ENCODE results near the gene FAM187B.
A peak's percentile ranks its signal among the peaks of the same experiment; 100 is the strongest.

The FAM187B gene

GRCh38 chr19:35232912-35233311 lies 4.4 kb upstream of the FAM187B start:
- DNase-seq: no peak

GRCh38 chr19:35231956-35232645 lies 3.6 kb upstream of the FAM187B start:
- DNase-seq: no peak

- no peak for DNase-seq
Measured at GRCh38 chr19:35229601-35230000, 1.1 kb upstream of the FAM187B start.

- no peak for DNase-seq
Measured at GRCh38 chr19:35226748-35227147, 1.8 kb downstream of the FAM187B start.

- no peak for DNase-seq
Measured at GRCh38 chr19:35225951-35226350, 2.6 kb downstream of the FAM187B start.

GRCh38 chr19:35224681-35225571 lies 3.6 kb downstream of the FAM187B start:
- no peak for DNase-seq

- DNase-seq: no peak
Measured at GRCh38 chr19:35223862-35224505, 4.6 kb downstream of the FAM187B start.

GRCh38 chr19:35223084-35223790 lies 5.3 kb downstream of the FAM187B start:
- no peak for DNase-seq

GRCh38 chr19:35222373-35223015 lies 6.0 kb downstream of the FAM187B start:
- no peak for DNase-seq

GRCh38 chr19:35220973-35221590 lies 7.5 kb downstream of the FAM187B start:
- DNase-seq: peak in 1 of 6 experiments; percentile 10

- peak in 1 of 6 experiments; percentile 10 for DNase-seq
Measured at GRCh38 chr19:35220315-35220921, 8.1 kb downstream of the FAM187B start.

GRCh38 chr19:35219008-35219407 lies 9.5 kb downstream of the FAM187B start:
- no peak for DNase-seq

GRCh38 chr19:35217649-35217990 lies 10.9 kb downstream of the FAM187B start:
- no peak for DNase-seq

GRCh38 chr19:35216833-35217648 lies 11.5 kb downstream of the FAM187B start:
- DNase-seq: peak in 4 of 6 experiments; percentile 8 to 44 (median 37)

GRCh38 chr19:35216016-35216832 lies 12.3 kb downstream of the FAM187B start:
- DNase-seq: peak in 2 of 6 experiments; percentile 10 to 11

GRCh38 chr19:35214766-35215422 lies 13.6 kb downstream of the FAM187B start:
- DNase-seq: peak in 1 of 6 experiments; percentile 32

- peak; percentile 61 to 92 (median 84) for DNase-seq
Measured at GRCh38 chr19:35213663-35214632, 14.6 kb downstream of the FAM187B start.

GRCh38 chr19:35212241-35212640 lies 16.3 kb downstream of the FAM187B start:
- no peak for DNase-seq
